Renal cortex interstitium (tissue), 11 donors: ENCODE measurements around the gene PDE4D. TPM values are rescaled to one million over a fixed set of nuclear protein-coding genes. Genes with fewer than 3 reads are reported as not detected.
"Not testable (repeated sequence)": the region's sequence is repeated elsewhere in the genome, so short reads cannot be mapped to it uniquely, and the experiment has no call there.

Experiments
- DNase-seq, 11 donors: peaks; one replicate each; pipeline ENCODE4 v3.0.0-alpha.2; 2013; ENCODE audit warnings: low read depth in 9 of 11, low spot score in 4 of 11; ENCODE audit errors: extremely low read depth in 1 of 11
- polyA plus RNA-seq, 3 donors: library from polyadenylated mRNA; unstranded; fragments of 120-200 nt; gene quantifications; one replicate each; pipeline ENCODE4 v1.2.1, GENCODE V29; 2013; ENCODE audit not compliant: insufficient read length in 3 of 3

The PDE4D gene
- polyA plus RNA-seq, 3 donors = 18.6 to 43.9 (median 21.4) TPM

- DNase-seq = no peak
These were observed 110.3 kb downstream of the PDE4D start for GRCh38 chr5:59783264-59783663.

- no peak for DNase-seq
These were observed 110.7 kb downstream of the PDE4D start for GRCh38 chr5:59782856-59783255.

GRCh38 chr5:59779453-59779852 lies 114.1 kb downstream of the PDE4D start:
- DNase-seq = no peak

GRCh38 chr5:59777028-59777427 lies 116.5 kb downstream of the PDE4D start:
- DNase-seq = no peak

GRCh38 chr5:59773294-59773693 lies 120.2 kb downstream of the PDE4D start:
- DNase-seq = no peak

- DNase-seq = no peak
These were observed 120.8 kb downstream of the PDE4D start for GRCh38 chr5:59772757-59773156.

GRCh38 chr5:59772206-59772605 lies 121.3 kb downstream of the PDE4D start:
- no peak for DNase-seq

- no peak for DNase-seq
These were observed 122.6 kb downstream of the PDE4D start for GRCh38 chr5:59770953-59771352.

GRCh38 chr5:59769832-59770231 lies 123.7 kb downstream of the PDE4D start:
- no peak for DNase-seq

- DNase-seq = no peak
These were observed 124.5 kb downstream of the PDE4D start for GRCh38 chr5:59769041-59769360.

GRCh38 chr5:59768152-59769040 lies 125.1 kb downstream of the PDE4D start:
- peak; percentile 66 to 82 (median 74) for DNase-seq

GRCh38 chr5:59767681-59768151 lies 125.8 kb downstream of the PDE4D start:
- no peak for DNase-seq

GRCh38 chr5:59767211-59767605 lies 126.3 kb downstream of the PDE4D start:
- DNase-seq = no peak

GRCh38 chr5:59766427-59767210 lies 126.9 kb downstream of the PDE4D start:
- DNase-seq = no peak

- DNase-seq = no peak
These were observed 128.1 kb downstream of the PDE4D start for GRCh38 chr5:59765446-59765845.

GRCh38 chr5:59764361-59764760 lies 129.2 kb downstream of the PDE4D start:
- DNase-seq = no peak

GRCh38 chr5:59763541-59763940 lies 130.0 kb downstream of the PDE4D start:
- DNase-seq = no peak

GRCh38 chr5:59762232-59762631 lies 131.3 kb downstream of the PDE4D start:
- DNase-seq = not testable (repeated sequence)

- DNase-seq = no peak
These were observed 132.7 kb downstream of the PDE4D start for GRCh38 chr5:59760785-59761348.
